Neuron (in vitro differentiated cells): ENCODE measurements around the gene BICC1.

ENCODE experiments used
- H2AFZ ChIP-seq: one replicate; pipeline ENCODE4 v1.6.1; 2013; ENCODE audit warnings: low read depth, mild to moderate bottlenecking, inconsistent platforms, low read length, moderate library complexity
- H3K27me3 ChIP-seq: one replicate; pipeline ENCODE4 v1.6.1; 2013; ENCODE audit warnings: low read length; ENCODE audit not compliant: insufficient read depth
- H3K36me3 ChIP-seq: one replicate; pipeline ENCODE4 v1.6.1; 2013; ENCODE audit warnings: low read length; ENCODE audit not compliant: insufficient read depth
- H3K4me1 ChIP-seq: one replicate; pipeline ENCODE4 v1.6.1; 2013; ENCODE audit warnings: low read length; ENCODE audit not compliant: insufficient read depth
- H3K4me3 ChIP-seq: 2 replicates; pipeline ENCODE4 v1.5.1; 2013; ENCODE audit warnings: mild to moderate bottlenecking, low read length, moderate library complexity
- H3K9me3 ChIP-seq: one replicate; pipeline ENCODE4 v1.6.1; 2013; ENCODE audit warnings: low read length

Gene BICC1

GRCh38 chr10:58752665-58753064 lies 240.0 kb downstream of the BICC1 start:
- Histone ChIP-seq H3K9me3 (no peaks in the 10 kb centered on the region), H2AFZ (no peak overlapping the region), H3K4me1 (no peaks in the 10 kb centered on the region), H3K27me3 (no peaks in the 10 kb centered on the region), H3K36me3 (no peaks in the 10 kb centered on the region), H3K4me3 (no peak overlapping the region)

DNA sequence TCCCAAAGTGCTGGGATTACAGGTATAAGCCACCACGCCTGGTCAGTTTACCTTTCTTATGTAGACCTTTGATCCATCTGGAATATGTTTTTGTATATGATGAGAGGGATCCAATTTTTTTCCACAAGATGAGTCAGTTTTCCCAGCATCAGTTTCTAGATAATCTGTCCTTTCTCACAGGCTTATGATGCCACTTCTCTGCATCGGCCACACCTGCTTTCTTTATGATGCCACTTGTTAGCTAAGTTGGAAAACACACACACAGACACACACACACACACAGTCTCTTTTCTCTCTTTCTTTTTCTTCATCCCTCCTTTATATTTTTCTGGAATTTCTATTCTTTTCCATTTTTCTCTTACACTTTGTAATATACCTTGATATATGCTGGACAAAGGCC lies 240.8 kb downstream of the BICC1 start:
- Histone ChIP-seq H3K9me3 (no peaks in the 10 kb centered on the region), H3K27me3 (no peaks in the 10 kb centered on the region), H3K4me3 (no peak overlapping the region), H2AFZ (no peak overlapping the region), H3K36me3 (no peaks in the 10 kb centered on the region), H3K4me1 (no peaks in the 10 kb centered on the region)

- H3K4me1 ChIP-seq, result no peaks in the 10 kb centered on the region
- no peak overlapping the region for H3K4me3 ChIP-seq
- no peaks in the 10 kb centered on the region for H3K9me3 ChIP-seq
These were observed 242.0 kb downstream of the BICC1 start for GRCh38 chr10:58754469-58755339.

DNA sequence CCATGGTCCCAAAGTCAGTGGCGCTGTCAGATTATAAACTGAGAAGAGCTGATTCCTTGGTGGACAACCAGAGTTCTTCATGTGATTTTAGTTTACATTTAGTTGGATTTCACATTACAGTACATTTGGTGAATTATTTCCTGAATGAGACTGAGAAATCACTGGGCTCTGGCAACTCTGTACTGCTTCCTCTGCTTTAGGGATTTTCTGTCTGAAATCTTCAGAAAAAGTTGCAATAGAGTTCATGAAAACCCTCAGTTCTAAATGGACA lies 242.6 kb downstream of the BICC1 start:
- H3K4me1 ChIP-seq, result no peaks in the 10 kb centered on the region
- no peaks in the 10 kb centered on the region for H3K36me3 ChIP-seq
- no peak overlapping the region for H3K4me3 ChIP-seq
- no peaks in the 10 kb centered on the region for H3K9me3 ChIP-seq
- H3K27me3 ChIP-seq, result no peaks in the 10 kb centered on the region
- H2AFZ ChIP-seq, result no peak overlapping the region

More at GRCh38 chr10:58754469-58755339, 242.0 kb downstream of the BICC1 start:
- H3K27me3 ChIP-seq, result no peaks in the 10 kb centered on the region
- H3K36me3 ChIP-seq, result no peaks in the 10 kb centered on the region
- no peak overlapping the region for H2AFZ ChIP-seq

DNA sequence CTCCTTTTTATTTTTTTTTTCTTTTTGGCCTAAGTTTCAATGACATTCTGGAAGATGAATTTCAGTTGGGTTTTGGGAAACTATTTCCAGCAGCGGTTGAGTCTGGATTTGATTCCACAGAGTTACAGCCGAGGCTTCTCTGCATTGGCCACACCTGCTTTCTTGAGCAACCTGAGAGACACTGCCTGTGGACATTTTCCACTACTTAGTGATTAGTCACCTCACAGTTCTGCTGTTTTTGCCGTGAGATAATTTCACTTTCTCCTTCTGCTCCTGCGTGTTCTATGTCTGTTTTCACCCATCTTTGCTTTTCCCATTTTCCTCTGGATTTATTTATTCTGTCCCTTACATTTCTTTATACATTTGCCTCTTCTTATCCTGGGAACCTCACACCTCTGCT lies 243.0 kb downstream of the BICC1 start:
- Histone ChIP-seq H3K4me3 (no peak overlapping the region), H3K9me3 (no peaks in the 10 kb centered on the region), H3K36me3 (no peaks in the 10 kb centered on the region), H2AFZ (no peak overlapping the region), H3K4me1 (no peaks in the 10 kb centered on the region), H3K27me3 (no peaks in the 10 kb centered on the region)

GRCh38 chr10:58756130-58756719 lies 243.6 kb downstream of the BICC1 start:
- Histone ChIP-seq H2AFZ (no peak overlapping the region), H3K27me3 (no peaks in the 10 kb centered on the region), H3K9me3 (no peaks in the 10 kb centered on the region), H3K4me1 (no peaks in the 10 kb centered on the region), H3K36me3 (no peaks in the 10 kb centered on the region), H3K4me3 (no peak overlapping the region)

DNA sequence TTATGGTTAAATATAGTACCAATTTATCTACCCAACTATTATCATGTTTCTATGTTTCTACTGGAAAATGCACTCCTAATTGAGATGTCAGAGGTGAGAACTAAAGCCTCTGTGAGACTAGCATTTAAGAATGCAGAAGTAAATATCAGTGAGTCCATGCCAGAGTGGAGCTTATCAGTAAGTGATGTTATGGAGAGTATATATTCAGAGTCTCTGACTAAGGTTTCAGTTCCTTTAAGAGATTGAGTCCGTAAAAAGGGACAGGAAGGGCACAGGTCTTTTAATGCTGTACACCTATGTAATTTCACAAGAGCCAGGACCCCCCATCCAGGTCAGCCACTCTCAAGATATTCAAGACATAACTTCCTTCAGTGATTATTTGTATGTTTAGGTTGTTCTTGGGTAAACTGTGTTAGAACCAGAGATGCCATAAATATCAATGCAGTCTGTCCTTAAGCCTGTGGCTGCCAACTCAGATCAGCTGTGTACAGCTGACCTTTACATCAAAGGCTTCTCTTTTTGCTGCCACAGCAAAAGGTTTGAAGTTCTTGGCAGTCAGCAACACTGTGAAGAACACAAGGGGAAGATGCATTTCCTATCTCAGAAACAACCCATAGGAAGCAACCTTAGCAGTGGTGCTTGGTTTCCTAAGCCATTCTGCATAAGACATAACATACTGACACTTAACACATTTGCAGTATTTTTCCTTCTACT lies 244.8 kb downstream of the BICC1 start:
- no peaks in the 10 kb centered on the region for H3K4me1 ChIP-seq
- H3K27me3 ChIP-seq, result no peaks in the 10 kb centered on the region
- H2AFZ ChIP-seq, result no peak overlapping the region
- no peaks in the 10 kb centered on the region for H3K36me3 ChIP-seq
- no peak overlapping the region for H3K4me3 ChIP-seq
- no peaks in the 10 kb centered on the region for H3K9me3 ChIP-seq

DNA sequence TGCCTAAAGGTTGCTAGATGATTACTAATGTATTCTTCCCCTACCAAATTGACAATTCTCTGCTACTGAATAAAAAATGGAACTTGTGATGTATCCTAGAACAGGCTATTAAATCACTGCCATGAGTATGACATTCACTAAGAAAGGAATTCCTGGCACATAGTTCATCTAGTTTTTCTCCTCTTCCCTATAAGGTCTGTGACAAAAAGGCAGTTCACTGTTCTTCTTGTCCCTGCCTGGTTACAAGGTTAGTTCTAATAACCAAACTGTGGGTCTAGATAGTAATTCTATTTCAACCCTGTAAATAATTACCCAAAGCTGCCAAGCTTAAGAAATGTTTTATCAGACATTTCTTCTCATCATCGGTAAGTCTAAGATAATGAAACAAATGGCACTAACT lies 245.6 kb downstream of the BICC1 start:
- no peaks in the 10 kb centered on the region for H3K4me1 ChIP-seq
- no peaks in the 10 kb centered on the region for H3K27me3 ChIP-seq
- H2AFZ ChIP-seq, result no peak overlapping the region
- no peak overlapping the region for H3K4me3 ChIP-seq
- H3K36me3 ChIP-seq, result no peaks in the 10 kb centered on the region
- H3K9me3 ChIP-seq, result no peaks in the 10 kb centered on the region

DNA sequence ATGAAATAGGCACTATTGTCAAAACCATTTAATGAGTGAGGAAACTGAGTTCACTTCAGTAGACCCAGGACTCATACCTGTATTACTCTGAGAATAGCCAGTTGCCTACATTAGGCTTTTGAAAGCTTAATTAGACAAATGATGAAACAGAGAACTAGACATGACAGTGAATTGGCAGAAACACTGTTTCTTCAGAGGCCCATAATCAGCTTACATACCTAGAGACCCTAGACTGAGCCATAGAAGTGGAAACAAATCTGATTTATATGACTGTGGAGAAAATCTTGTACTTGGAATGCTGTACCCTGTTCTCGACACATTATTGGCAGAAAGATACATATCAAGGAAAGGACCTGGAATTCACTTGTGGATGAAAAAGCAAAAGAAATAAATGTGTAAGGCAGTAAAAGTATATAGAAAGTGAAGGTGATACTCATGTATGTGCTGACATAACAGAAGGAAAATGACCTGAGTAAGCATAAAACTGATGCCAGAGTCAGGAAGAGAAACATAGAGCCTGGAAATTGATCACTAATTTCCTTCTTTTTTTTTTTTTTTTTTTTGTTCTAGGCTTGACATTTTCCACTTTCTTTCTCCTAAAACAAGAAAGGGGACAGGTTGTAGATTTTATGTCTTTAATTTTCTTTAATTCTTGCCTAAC lies 251.5 kb downstream of the BICC1 start:
- Histone ChIP-seq H3K9me3 (peaks cover 4% of the 10 kb centered on the region), H3K4me3 (no peak overlapping the region), H3K36me3 (no peaks in the 10 kb centered on the region), H3K4me1 (no peaks in the 10 kb centered on the region), H3K27me3 (no peaks in the 10 kb centered on the region), H2AFZ (no peak overlapping the region)

GRCh38 chr10:58765910-58766309 lies 253.2 kb downstream of the BICC1 start:
- H2AFZ ChIP-seq, result no peak overlapping the region
- H3K4me3 ChIP-seq, result no peak overlapping the region
- no peaks in the 10 kb centered on the region for H3K4me1 ChIP-seq
- no peaks in the 10 kb centered on the region for H3K36me3 ChIP-seq
- H3K9me3 ChIP-seq, result peaks cover 4% of the 10 kb centered on the region
- no peaks in the 10 kb centered on the region for H3K27me3 ChIP-seq

GRCh38 chr10:58767652-58768051 lies 255.0 kb downstream of the BICC1 start:
- Histone ChIP-seq H3K36me3 (no peaks in the 10 kb centered on the region), H3K9me3 (peaks cover 4% of the 10 kb centered on the region), H3K4me3 (no peak overlapping the region), H3K4me1 (no peaks in the 10 kb centered on the region), H3K27me3 (no peaks in the 10 kb centered on the region), H2AFZ (no peak overlapping the region)

- Histone ChIP-seq H3K4me1 (no peaks in the 10 kb centered on the region), H3K4me3 (no peak overlapping the region), H3K27me3 (no peaks in the 10 kb centered on the region), H2AFZ (no peak overlapping the region), H3K36me3 (no peaks in the 10 kb centered on the region), H3K9me3 (peaks cover 4% of the 10 kb centered on the region)
These were observed 259.2 kb downstream of the BICC1 start for GRCh38 chr10:58771863-58772262.

GRCh38 chr10:58772758-58773157 lies 260.1 kb downstream of the BICC1 start:
- Histone ChIP-seq H3K27me3 (no peaks in the 10 kb centered on the region), H3K4me3 (no peak overlapping the region), H3K4me1 (no peaks in the 10 kb centered on the region), H3K9me3 (peaks cover 4% of the 10 kb centered on the region), H3K36me3 (no peaks in the 10 kb centered on the region), H2AFZ (no peak overlapping the region)
